Transverse colon (tissue), 4 donors: ENCODE results near the gene SLC27A6.

ENCODE experiments used
- POLR2A ChIP-seq: fragments of 450-650 bp; IDR thresholded peaks from one replicate; pipeline ENCODE4 v1.6.1; 2016; ENCODE audit warnings: antibody characterized with exemption, mild to moderate bottlenecking, moderate library complexity
- POLR2AphosphoS5 ChIP-seq, 3 donors: sonication (generic); formaldehyde crosslinking; IDR thresholded peaks; one replicate each; pipeline ENCODE4 v1.6.1; 2016; ENCODE audit warnings: antibody characterized with exemption in 3 of 3
- TF ChIP-seq, protein P1 (sequence below), 5 experiments: fragments of 200-600 bp in 3 of 5; fragments of 450-650 bp in 2 of 5; sonication (generic) in 3 of 5; IDR thresholded peaks; 1 replicate in 2 of 5; 2 replicates in 3 of 5; pipeline ENCODE4 v1.5.1; 2016 to 2017; ENCODE audit warnings: antibody characterized with exemption in 5 of 5, inconsistent platforms in 3 of 5, mild to moderate bottlenecking in 2 of 5, moderate library complexity in 1 of 5

DNA sequence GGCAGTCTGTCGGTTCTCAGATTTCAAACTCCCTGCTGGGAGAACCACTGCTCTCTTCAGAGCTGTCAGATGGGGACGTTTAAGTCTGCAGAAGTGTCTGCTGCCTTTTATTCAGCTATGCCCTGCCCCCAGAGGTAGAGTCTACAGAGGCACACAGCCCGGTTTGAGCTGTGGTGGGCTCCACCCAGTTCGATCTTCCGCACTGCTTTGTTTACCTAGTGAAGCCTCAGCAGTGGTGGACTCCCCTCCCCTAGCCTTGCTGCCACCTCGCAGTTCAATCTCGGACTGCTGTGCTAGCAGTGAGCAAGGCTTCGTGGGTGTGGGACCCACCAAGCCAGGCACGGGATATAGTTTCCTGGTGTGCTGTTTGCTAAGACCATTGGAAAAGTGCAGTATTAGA is 8.0 kb downstream of the SLC27A6 start:
- TF ChIP-seq, protein P1, sequence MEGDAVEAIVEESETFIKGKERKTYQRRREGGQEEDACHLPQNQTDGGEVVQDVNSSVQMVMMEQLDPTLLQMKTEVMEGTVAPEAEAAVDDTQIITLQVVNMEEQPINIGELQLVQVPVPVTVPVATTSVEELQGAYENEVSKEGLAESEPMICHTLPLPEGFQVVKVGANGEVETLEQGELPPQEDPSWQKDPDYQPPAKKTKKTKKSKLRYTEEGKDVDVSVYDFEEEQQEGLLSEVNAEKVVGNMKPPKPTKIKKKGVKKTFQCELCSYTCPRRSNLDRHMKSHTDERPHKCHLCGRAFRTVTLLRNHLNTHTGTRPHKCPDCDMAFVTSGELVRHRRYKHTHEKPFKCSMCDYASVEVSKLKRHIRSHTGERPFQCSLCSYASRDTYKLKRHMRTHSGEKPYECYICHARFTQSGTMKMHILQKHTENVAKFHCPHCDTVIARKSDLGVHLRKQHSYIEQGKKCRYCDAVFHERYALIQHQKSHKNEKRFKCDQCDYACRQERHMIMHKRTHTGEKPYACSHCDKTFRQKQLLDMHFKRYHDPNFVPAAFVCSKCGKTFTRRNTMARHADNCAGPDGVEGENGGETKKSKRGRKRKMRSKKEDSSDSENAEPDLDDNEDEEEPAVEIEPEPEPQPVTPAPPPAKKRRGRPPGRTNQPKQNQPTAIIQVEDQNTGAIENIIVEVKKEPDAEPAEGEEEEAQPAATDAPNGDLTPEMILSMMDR (IDR thresholded peaks at IDR 0.05): no peak
- TF ChIP-seq POLR2A (no peak), POLR2AphosphoS5 (IDR thresholded peaks at IDR 0.05) (no peak)
